Hepatocyte (in vitro differentiated cells): ENCODE results near the gene PRCC. TPM values are rescaled to one million over a fixed set of nuclear protein-coding genes. Genes with fewer than 3 reads are reported as not detected.

Experiments used
- DNase-seq: peaks from one replicate; pipeline ENCODE4 v3.0.0-alpha.2; 2016; ENCODE audit warnings: low spot score
- H2AFZ ChIP-seq: fragments of 200-600 bp; sonication (generic); 2 replicates; pipeline ENCODE4 v1.6.0; 2016; ENCODE audit warnings: antibody characterized with exemption, mild to moderate bottlenecking
- H3K27ac ChIP-seq: fragments of 200-600 bp; sonication (generic); 2 replicates; pipeline ENCODE4 v1.5.1; 2016; ENCODE audit warnings: mild to moderate bottlenecking
- H3K27me3 ChIP-seq: fragments of 200-600 bp; sonication (generic); 2 replicates; pipeline ENCODE4 v1.6.1; 2016
- H3K36me3 ChIP-seq: fragments of 200-600 bp; sonication (generic); replicated peaks from 2 replicates; pipeline ENCODE4 v1.5.1; 2016; ENCODE audit warnings: low read depth; ENCODE audit not compliant: insufficient read depth
- H3K4me1 ChIP-seq: fragments of 200-600 bp; sonication (generic); 2 replicates; pipeline ENCODE4 v1.5.1; 2016; ENCODE audit warnings: mild to moderate bottlenecking, moderate library complexity; ENCODE audit not compliant: insufficient read depth
- H3K4me2 ChIP-seq: fragments of 200-600 bp; sonication (generic); 2 replicates; pipeline ENCODE4 v1.6.0; 2016
- H3K4me3 ChIP-seq: fragments of 200-600 bp; sonication (generic); 2 replicates; pipeline ENCODE4 v1.5.1; 2016; ENCODE audit warnings: mild to moderate bottlenecking
- H3K79me2 ChIP-seq: fragments of 200-600 bp; sonication (generic); 2 replicates; pipeline ENCODE4 v1.6.0; 2017; ENCODE audit warnings: mild to moderate bottlenecking
- H3K9me2 ChIP-seq: fragments of 200-600 bp; sonication (generic); replicated peaks from 2 replicates; pipeline ENCODE4 v1.6.0; 2017; ENCODE audit warnings: mild to moderate bottlenecking; ENCODE audit not compliant: insufficient read depth
- H3K9me3 ChIP-seq: fragments of 200-600 bp; sonication (generic); 2 replicates; pipeline ENCODE4 v1.5.1; 2016; ENCODE audit warnings: low read depth, mild to moderate bottlenecking
- H4K20me1 ChIP-seq: fragments of 200-600 bp; sonication (generic); 2 replicates; pipeline ENCODE4 v1.6.0; 2016; ENCODE audit warnings: mild to moderate bottlenecking; ENCODE audit not compliant: insufficient read depth, poor library complexity, severe bottlenecking
- CTCF ChIP-seq: fragments of 200-600 bp; sonication (generic); IDR thresholded peaks from 2 replicates; pipeline ENCODE4 v1.5.1; 2016; ENCODE audit warnings: antibody characterized with exemption, mild to moderate bottlenecking; ENCODE audit not compliant: poor library complexity
- EZH2 ChIP-seq: fragments of 200-600 bp; sonication (generic); IDR thresholded peaks from 2 replicates; pipeline ENCODE4 v1.6.1; 2016; ENCODE audit warnings: antibody characterized with exemption, mild to moderate bottlenecking, borderline replicate concordance
- EZH2phosphoT487 ChIP-seq: fragments of 200-600 bp; sonication (generic); IDR thresholded peaks from one replicate; pipeline ENCODE4 v1.6.1; 2018; ENCODE audit warnings: antibody characterized with exemption, mild to moderate bottlenecking, low read depth, moderate library complexity; ENCODE audit not compliant: unreplicated experiment, severe bottlenecking
- WGBS: methylation state at CpG from one replicate; pipeline ENCODE4 v1.1.6; 2016; ENCODE audit warnings: low lambda C conversion rate; ENCODE audit errors: missing lambda C conversion rate; 5-methylcytosine and 5-hydroxymethylcytosine counted together
- polyA plus RNA-seq: library from polyadenylated mRNA; unstranded; fragments of >200 nt; fragmentation: Nextera tagmentation; extraction: Ambion mirVana; gene quantifications from 2 replicates; pipeline ENCODE4 v1.2.1, GENCODE V29; 2016
- total RNA-seq: library from RNA; depleted of rRNA; stranded (reverse); fragments of >200 nt; gene quantifications from 2 replicates; pipeline ENCODE4 v1.2.3, GENCODE V29; 2014

PRCC gene
- total and polyA plus RNA-seq, 2 experiments from 2014 or later, result 35.9 to 108 TPM

DNA sequence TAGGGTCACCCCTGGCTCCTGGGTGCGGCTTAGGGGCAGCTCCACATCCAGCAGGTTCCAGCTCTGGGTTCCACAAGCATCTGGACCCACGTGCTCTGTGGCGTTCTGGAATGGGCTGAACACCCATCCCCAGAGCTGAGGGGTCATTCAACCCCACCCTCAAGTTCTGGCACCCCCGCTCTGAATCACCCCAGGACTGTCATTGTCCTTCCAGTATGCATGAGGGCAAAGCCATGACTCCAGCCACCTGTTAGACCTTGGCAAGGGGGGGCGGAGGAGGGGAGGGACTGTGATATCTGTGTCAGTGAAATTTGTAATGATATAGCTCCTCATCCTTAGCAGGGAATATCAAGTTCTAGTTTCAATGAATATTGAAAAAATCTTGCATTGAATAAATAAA lies 79.3 kb downstream of the PRCC start:
- Histone ChIP-seq H3K27ac (no peak overlapping the region), H2AFZ (no peak overlapping the region), H3K4me2 (no peak overlapping the region), H4K20me1 (no peaks in the 10 kb centered on the region), H3K79me2 (no peaks in the 10 kb centered on the region), H3K9me3 (no peaks in the 10 kb centered on the region), H3K27me3 (peaks cover 74% of the 10 kb centered on the region), H3K4me3 (no peak overlapping the region), H3K36me3 (no peaks in the 10 kb centered on the region), H3K9me2 (no peaks in the 10 kb centered on the region), H3K4me1 (no peaks in the 10 kb centered on the region)
- 88% methylated on average over 5 of the region's 5 CpGs for WGBS
- DNase-seq, result no peak
- TF ChIP-seq EZH2 (no peak), CTCF (no peak), EZH2phosphoT487 (no peak)

DNA sequence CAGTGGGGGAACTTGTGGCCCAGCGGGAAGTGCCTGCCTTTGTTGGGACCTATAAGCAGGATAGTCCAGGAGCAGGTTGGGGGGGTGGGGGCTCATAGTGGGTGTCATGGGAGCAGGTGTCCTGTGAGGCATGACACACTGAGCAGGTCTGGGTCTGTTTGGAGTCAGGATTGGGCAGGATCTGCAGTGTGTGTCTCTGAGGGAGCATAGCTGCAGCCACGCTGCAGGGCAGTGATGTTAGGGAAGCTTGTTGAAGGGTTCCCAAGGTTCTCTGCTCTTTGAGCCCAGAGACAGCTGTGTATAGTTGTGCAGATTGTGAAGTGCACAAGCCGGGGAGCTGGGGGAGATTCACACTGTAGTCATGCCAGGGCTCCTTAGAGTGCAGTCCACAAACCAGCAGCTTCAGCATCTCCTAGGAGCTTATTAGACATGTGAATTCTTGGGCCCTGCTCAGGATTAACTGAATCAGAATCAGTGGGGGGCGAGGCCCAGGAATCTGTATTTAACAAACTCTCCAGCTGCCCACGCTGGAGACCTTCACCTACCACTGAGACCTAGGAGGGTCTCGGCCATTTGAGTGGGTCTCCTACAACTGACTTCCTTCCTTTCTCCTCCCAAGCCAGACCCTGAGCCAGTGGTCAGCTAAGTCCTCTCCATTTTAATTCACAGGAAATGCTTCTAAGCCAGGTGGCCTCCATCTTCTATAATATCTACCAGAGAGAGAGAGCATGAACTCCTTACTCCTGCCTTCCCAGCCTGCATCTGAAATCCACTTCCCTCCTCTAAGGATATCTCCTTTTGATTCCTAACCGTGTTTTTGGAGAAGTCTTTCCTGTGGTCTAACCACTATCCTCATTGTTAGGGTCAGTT lies 80.5 kb downstream of the PRCC start:
- H4K20me1 ChIP-seq, result no peaks in the 10 kb centered on the region
- H3K9me2 ChIP-seq, result no peaks in the 10 kb centered on the region
- no peak overlapping the region for H2AFZ ChIP-seq
- no peaks in the 10 kb centered on the region for H3K79me2 ChIP-seq
- TF ChIP-seq EZH2phosphoT487, result no peak
- no peak for TF ChIP-seq CTCF
- no peak for TF ChIP-seq EZH2
- no peak overlapping the region for H3K4me2 ChIP-seq
- no peaks in the 10 kb centered on the region for H3K9me3 ChIP-seq
- H3K36me3 ChIP-seq, result no peaks in the 10 kb centered on the region
- no peak for DNase-seq
- no peaks in the 10 kb centered on the region for H3K4me1 ChIP-seq
- H3K4me3 ChIP-seq, result no peak overlapping the region
- peaks cover 73% of the 10 kb centered on the region for H3K27me3 ChIP-seq
- WGBS, result 69% methylated on average over 7 of the region's 7 CpGs
- H3K27ac ChIP-seq, result no peak overlapping the region

GRCh38 chr1:156848461-156849150 lies 81.3 kb downstream of the PRCC start:
- 7% methylated on average over 29 of the region's 36 CpGs for WGBS
- Histone ChIP-seq H3K4me3 (no peak overlapping the region), H3K27me3 (peaks cover 73% of the 10 kb centered on the region)

GRCh38 chr1:156849151-156849496 lies 81.8 kb downstream of the PRCC start:
- no peak overlapping the region for H3K4me3 ChIP-seq
- H3K36me3 ChIP-seq, result no peaks in the 10 kb centered on the region
- H3K9me3 ChIP-seq, result no peaks in the 10 kb centered on the region
- H3K27ac ChIP-seq, result no peak overlapping the region
- H2AFZ ChIP-seq, result no peak overlapping the region
- no peak for DNase-seq
- H3K4me1 ChIP-seq, result no peaks in the 10 kb centered on the region
- no peaks in the 10 kb centered on the region for H4K20me1 ChIP-seq
- no peak for TF ChIP-seq CTCF
- peak; percentile 1 for TF ChIP-seq EZH2
- H3K79me2 ChIP-seq, result no peaks in the 10 kb centered on the region
- H3K27me3 ChIP-seq, result peaks cover 67% of the 10 kb centered on the region
- WGBS, result 30% methylated on average over 22 of the region's 23 CpGs
- H3K9me2 ChIP-seq, result no peaks in the 10 kb centered on the region
- H3K4me2 ChIP-seq, result peak overlapping the region; percentile 29

More at GRCh38 chr1:156848461-156849150, 81.3 kb downstream of the PRCC start:
- peak; percentile 56 for DNase-seq
- Histone ChIP-seq H3K36me3 (no peaks in the 10 kb centered on the region), H3K4me2 (peak overlapping the region; percentile 29), H2AFZ (no peak overlapping the region), H3K27ac (no peak overlapping the region), H4K20me1 (no peaks in the 10 kb centered on the region), H3K9me3 (no peaks in the 10 kb centered on the region), H3K79me2 (no peaks in the 10 kb centered on the region), H3K4me1 (no peaks in the 10 kb centered on the region), H3K9me2 (no peaks in the 10 kb centered on the region)
- peak; percentile 4 for TF ChIP-seq EZH2
- TF ChIP-seq EZH2phosphoT487, result no peak
